H1 (cell line): ENCODE measurements around the gene VRK2.

Experiments
- ASH2L ChIP-seq: fragments of 200-600, 300-600 bp; sonication (generic); IDR thresholded peaks from one replicate; pipeline ENCODE4 v1.7.1; 2017; ENCODE audit warnings: low read length
- BRCA1 ChIP-seq: IDR thresholded peaks from 2 replicates; pipeline ENCODE4 v1.6.1; 2012; ENCODE audit warnings: low read depth, low read length, improper control_type of control experiment
- CREB1 ChIP-seq: IDR thresholded peaks from 2 replicates; pipeline ENCODE4 v1.6.1; 2012; ENCODE audit warnings: inconsistent platforms
- CTCF ChIP-seq, 3 experiments: IDR thresholded peaks; 1 replicate in 2 of 3; 2 replicates in 1 of 3; pipeline versions ENCODE4 v1.5.1 to v1.6.1; 2011; ENCODE audit warnings: low read length in 3 of 3, mild to moderate bottlenecking in 3 of 3, inconsistent platforms in 2 of 3, low read depth in 1 of 3, moderate library complexity in 1 of 3; ENCODE audit not compliant: insufficient read depth in 1 of 3; ENCODE audit errors: control extremely low read depth in 1 of 3
- EP300 ChIP-seq, 2 experiments: IDR thresholded peaks; 1 replicate in 1 of 2; 2 replicates in 1 of 2; pipeline ENCODE4 v1.6.1; 2011 to 2012; ENCODE audit warnings: low read depth in 2 of 2, low read length in 2 of 2, mild to moderate bottlenecking in 2 of 2, borderline replicate concordance in 1 of 2, inconsistent platforms in 1 of 2, moderate library complexity in 1 of 2
- EZH2 ChIP-seq: fragments of 200-600 bp; sonication (generic); IDR thresholded peaks from 2 replicates; pipeline ENCODE4 v1.7.1; 2012; ENCODE audit warnings: low read depth, mild to moderate bottlenecking, moderate library complexity, low read length, inconsistent platforms; ENCODE audit not compliant: severe bottlenecking
- GABPA ChIP-seq: IDR thresholded peaks from 2 replicates; pipeline ENCODE4 v1.6.1; 2011; ENCODE audit warnings: mild to moderate bottlenecking, low read length, moderate library complexity, borderline replicate concordance; ENCODE audit not compliant: insufficient read depth
- JUN ChIP-seq: IDR thresholded peaks from 2 replicates; pipeline ENCODE4 v1.6.1; 2011; ENCODE audit warnings: low read depth, mild to moderate bottlenecking, improper control_type of control experiment, low read length
- NRF1 ChIP-seq: IDR thresholded peaks from 2 replicates; pipeline ENCODE4 v1.6.1; 2011; ENCODE audit warnings: mild to moderate bottlenecking, low read depth, low read length, improper control_type of control experiment
- RAD21 ChIP-seq, 2 experiments: IDR thresholded peaks in 1 of 2; conservative IDR thresholded peaks in 1 of 2; 2 replicates each; pipeline ENCODE4 v1.6.1; 2011; ENCODE audit warnings: low read depth in 2 of 2, low read length in 2 of 2, improper control_type of control experiment in 1 of 2, inconsistent platforms in 1 of 2, mild to moderate bottlenecking in 1 of 2, moderate library complexity in 1 of 2
- RFX5 ChIP-seq: IDR thresholded peaks from 2 replicates; pipeline ENCODE4 v1.6.1; 2011; ENCODE audit warnings: low read depth, low read length, improper control_type of control experiment, borderline replicate concordance
- RXRA ChIP-seq: IDR thresholded peaks from 2 replicates; pipeline ENCODE4 v1.6.1; 2011; ENCODE audit warnings: low read depth, mild to moderate bottlenecking, low read length, moderate library complexity; ENCODE audit not compliant: insufficient read depth
- SIN3A ChIP-seq, 2 experiments: IDR thresholded peaks in 1 of 2; conservative IDR thresholded peaks in 1 of 2; 2 replicates each; pipeline ENCODE4 v1.6.1; 2011 to 2012; ENCODE audit warnings: low read length in 2 of 2, improper control_type of control experiment in 1 of 2, low read depth in 1 of 2, mild to moderate bottlenecking in 1 of 2
- SP1 ChIP-seq: IDR thresholded peaks from 2 replicates; pipeline ENCODE4 v1.6.1; 2011; ENCODE audit warnings: low read depth, low read length

- TF ChIP-seq EZH2 (no peak), JUN (no peak), EP300 (IDR thresholded peaks at IDR 0.05; ENCODE audit: borderline replicate concordance in 1 of 2, low read depth in 2 of 2, low read length in 2 of 2) (no peak), CREB1 (no peak), RAD21 (IDR thresholded peaks at IDR 0.05 in 1 of 2, conservative IDR thresholded peaks at IDR 0.05 in 1 of 2; ENCODE audit: low read depth in 2 of 2, low read length in 2 of 2) (no peak), SP1 (no peak), RXRA (no peak), CTCF (IDR thresholded peaks at IDR 0.05; ENCODE audit: control extremely low read depth in 1 of 3, insufficient read depth in 1 of 3, low read depth in 1 of 3, low read length in 3 of 3) (no peak), NRF1 (no peak), SIN3A (conservative IDR thresholded peaks at IDR 0.05 in 1 of 2, IDR thresholded peaks at IDR 0.05 in 1 of 2; ENCODE audit: low read depth in 1 of 2, low read length in 2 of 2) (no peak), GABPA (no peak), RFX5 (no peak), BRCA1 (no peak), ASH2L (no peak)
Observed at GRCh38 chr2:58206785-58207184, 160.2 kb downstream of the VRK2 start.
